SK-N-MC (cell line): ENCODE results near the gene SH2D3A.

ENCODE experiments used
- EZH2 ChIP-seq: fragments of 200-600 bp; sonication (generic); IDR thresholded peaks from one replicate; pipeline ENCODE4 v1.6.1; 2017; ENCODE audit warnings: antibody characterized with exemption
- POLR2AphosphoS5 ChIP-seq: IDR thresholded peaks from 2 replicates; pipeline ENCODE4 v1.6.1; 2012; ENCODE audit warnings: mild to moderate bottlenecking, low read depth, low read length, borderline replicate concordance

- TF ChIP-seq POLR2AphosphoS5 (no peak), EZH2 (no peak)
These were observed 41.6 kb downstream of the SH2D3A start for GRCh38 chr19:6725513-6726231.
